NCI-H187 (cell line): Measurements from ENCODE around the gene NRG3.
"Not testable (repeated sequence)": the region's sequence is repeated elsewhere in the genome, so short reads cannot be mapped to it uniquely, and the experiment has no call there.

ENCODE experiments used
- DNase-seq, 2 experiments: peaks; one replicate each; lab custom pipeline; 2025; lab: John Stamatoyannopoulos, UW

NRG3 gene

GRCh38 chr10:81961451-81962184 is 86.6 kb downstream of the NRG3 start:
- no peak for DNase-seq

GRCh38 chr10:81963606-81964005 is 88.6 kb downstream of the NRG3 start:
- no peak for DNase-seq

DNA sequence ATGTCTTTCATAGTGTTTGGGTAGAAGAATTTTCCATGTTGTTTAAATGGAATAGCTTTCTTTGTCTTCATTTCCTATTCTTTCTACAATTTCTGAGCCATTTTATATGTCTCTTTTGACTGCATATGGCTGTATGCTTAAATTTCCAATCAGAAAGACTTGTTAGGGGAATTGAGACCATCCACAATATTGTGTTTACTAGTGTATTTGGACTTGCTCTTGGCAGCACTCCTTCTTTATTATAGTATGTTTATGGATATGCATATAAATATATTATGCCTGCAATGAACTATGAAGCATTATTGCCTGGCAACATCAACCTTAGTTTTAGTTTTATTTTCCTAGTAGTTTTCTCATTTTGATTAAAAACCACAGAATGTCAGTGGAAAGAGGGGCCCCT is 92.7 kb downstream of the NRG3 start:
- no peak for DNase-seq

DNA sequence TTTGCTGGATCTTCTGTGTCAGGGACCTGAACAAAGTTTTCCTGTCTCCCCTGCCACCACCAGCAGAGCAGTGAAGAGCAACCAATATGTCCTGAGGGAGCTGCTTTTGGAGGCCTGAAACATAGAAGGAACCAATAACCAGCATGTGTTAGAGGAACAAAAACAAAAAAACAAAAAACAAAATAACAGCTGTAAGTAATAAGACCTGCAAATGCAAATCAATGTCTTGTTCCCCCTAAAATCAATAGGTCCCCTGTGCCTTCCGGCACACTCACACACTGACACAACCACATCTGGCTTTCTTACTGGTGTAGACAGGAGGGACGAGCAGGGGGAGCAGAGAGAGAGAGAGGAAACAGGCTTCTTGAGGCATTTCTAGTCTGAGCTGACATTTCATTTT is 94.1 kb downstream of the NRG3 start:
- DNase-seq = no peak

DNA sequence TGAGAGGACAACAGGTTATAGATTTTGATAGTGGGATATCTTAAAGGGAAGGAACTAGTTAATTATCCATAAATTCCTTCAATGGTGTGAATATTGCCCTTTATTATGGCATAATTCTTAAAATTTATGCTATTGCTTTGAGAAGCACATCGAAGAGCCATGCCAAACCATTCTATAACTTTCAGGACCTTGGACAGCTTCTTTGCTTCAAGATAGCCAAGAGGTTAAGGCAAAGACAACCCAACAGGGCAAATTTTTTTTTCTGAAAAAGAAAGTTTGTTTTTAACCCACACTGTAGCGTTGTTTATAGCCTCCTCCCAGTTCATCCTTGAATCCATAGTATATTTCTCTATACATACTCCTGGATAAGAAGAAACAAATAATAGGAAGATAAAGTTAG is 103.2 kb downstream of the NRG3 start:
- no peak for DNase-seq

DNA sequence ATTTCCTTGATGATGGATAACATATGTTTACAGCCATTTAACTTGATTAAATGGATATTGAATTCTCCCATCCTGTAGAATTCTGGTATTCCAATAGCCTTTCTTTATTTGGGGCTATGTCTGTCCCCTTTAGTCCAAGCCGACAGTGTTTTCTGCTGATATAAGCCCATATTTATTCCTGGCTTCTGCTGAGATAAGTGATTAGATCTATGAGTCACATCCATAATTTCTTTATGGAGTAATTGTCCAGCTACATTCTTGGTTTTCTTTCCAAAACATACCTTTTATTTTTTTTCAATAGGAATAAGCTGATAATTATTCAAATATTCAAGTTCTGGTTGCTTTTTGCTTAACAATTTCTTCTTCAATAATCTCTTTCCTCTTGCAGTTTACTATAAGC is 106.7 kb downstream of the NRG3 start:
- DNase-seq = no peak

GRCh38 chr10:81984428-81984827 is 109.4 kb downstream of the NRG3 start:
- DNase-seq = no peak

DNA sequence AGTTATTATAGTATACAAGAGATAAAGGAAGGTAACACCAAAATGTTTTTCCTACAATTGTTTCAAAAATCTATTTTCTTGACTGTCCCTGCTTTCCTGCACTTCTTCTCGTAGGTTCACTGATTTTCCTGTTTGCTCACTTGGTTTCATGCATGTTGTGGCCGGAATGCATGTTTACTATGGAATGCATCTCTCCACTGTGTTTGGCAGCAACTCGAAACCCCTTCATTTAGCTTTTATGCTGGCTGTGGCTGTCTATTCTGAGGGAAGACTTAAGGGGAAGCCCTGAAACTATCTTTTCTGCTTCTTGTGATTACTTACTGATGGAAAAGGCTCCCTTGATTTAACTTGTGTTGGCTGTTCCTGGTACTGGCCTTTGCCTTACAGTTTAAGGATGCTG is 120.3 kb downstream of the NRG3 start:
- no peak for DNase-seq

DNA sequence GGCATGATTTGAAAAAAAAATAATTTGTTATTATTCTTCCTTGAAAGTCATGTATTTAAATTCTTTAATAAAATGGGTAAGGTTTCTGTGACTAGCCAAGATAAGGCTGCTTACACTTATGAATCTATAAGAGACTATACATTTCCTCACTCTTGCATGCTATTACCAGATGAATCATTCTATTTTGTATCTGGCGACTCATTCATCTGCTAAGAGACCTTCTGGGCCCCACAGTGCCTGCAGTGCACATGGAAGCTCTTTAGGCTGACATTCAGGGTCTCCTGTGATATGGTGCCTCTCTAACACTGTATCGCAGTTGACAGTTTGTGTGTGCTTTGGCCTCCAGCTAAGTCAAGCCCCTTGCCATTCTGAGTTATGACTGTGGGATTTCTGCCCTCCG is 121.9 kb downstream of the NRG3 start:
- no peak for DNase-seq

- DNase-seq = no peak
Observed at GRCh38 chr10:82020999-82021398, 146.0 kb downstream of the NRG3 start.

DNA sequence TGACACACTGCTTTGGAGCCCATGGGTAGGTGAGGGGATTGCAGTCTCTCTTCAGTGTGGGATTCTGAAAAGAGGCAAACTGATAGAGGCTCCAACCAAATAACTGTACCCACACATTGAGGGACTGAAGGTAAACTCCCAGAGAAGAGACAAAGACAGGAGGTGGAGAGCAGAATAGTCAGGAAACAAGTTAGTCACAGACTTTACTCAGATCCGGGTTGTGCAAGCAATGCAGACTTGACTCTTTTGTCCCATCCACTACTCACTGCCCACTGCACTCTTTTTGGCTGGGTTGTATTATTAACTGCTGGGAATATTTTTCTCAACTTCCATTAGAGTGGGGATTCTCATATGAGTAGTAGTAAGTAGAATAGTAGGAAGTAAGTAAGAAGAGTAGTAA is 152.7 kb downstream of the NRG3 start:
- no peak for DNase-seq

- DNase-seq = no peak
Observed at GRCh38 chr10:82037076-82037475, 162.1 kb downstream of the NRG3 start.

GRCh38 chr10:82038587-82038986 is 163.6 kb downstream of the NRG3 start:
- no peak for DNase-seq

- no peak for DNase-seq
Observed at GRCh38 chr10:82040336-82040735, 165.3 kb downstream of the NRG3 start.

DNA sequence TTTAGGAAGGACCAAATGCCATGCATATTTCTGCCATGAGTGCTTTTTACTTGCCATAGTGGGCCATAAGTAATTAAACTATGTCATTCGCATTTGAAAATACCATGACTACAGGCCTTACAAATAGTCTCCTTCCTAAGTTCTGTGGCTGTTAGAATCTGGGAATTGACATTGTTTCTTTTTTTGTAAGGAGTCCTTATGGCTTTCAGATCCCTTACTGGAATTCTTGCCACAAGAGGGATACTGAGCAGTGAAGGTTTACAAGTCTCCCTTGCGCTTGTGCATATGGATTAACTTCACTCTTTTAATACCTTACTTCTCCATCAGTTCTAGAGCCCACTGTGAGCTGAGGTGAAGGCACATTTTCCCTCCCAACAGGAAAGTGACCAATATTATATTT is 166.0 kb downstream of the NRG3 start:
- no peak for DNase-seq

DNA sequence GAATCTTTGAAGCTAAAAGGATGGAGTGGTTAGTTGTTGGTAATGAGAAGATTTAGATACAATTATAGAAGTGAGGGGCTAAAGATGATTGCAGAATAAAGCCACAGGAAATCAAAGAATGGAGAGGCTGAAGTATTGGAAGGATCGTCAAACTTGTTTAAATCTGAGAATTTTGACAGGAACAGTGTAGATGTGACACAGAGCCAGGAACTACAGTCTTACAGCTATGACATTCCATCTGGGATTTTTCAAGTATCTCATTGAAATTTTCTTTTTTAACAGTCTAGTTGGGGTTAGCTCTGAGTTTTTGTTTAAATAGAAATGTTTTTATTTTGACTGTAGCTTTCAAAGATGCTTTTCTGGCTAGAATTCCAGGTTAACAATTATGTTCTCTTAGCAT is 181.4 kb downstream of the NRG3 start:
- no peak for DNase-seq

DNA sequence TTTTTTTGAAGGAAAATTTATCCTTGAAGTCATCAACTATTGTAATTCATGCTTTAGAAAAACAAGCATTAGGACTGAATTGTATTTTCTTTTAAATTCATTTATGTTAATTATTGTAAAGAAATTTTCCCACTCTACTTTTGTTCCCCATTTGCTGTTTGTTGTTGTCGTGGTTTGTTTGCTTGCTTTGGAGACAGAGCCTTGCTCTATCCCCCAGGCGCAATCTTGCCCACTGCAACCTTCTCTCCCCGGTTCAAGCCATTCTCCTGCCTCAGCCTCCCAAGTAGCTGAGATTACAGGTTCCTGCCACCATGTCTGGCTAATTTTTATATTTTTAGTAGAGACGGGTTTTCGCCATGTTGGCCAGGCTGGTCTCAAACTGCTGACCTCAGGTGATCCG is 192.2 kb downstream of the NRG3 start:
- DNase-seq = not testable (repeated sequence)

- DNase-seq = no peak
Observed at GRCh38 chr10:82068501-82068900, 193.5 kb downstream of the NRG3 start.

- DNase-seq = no peak
Observed at GRCh38 chr10:82071231-82071630, 196.2 kb downstream of the NRG3 start.

DNA sequence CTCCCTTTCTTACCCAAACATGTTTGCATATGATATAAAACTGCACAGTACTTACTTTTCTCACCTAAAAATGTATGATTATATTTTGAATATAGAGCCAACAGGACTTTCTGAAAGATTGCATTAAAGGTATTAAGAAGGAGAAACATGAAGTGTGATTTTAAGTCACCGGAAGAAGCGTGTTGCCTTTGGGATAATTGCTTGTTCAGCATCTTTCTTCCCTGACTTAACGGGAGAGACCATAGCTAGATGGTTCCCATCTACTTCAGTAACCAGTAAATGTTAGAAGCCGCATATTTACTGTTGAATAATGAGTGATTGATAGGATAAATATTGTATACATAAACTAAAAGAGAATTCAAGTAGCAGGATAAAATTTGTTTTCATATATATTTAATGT is 197.1 kb downstream of the NRG3 start:
- no peak for DNase-seq

DNA sequence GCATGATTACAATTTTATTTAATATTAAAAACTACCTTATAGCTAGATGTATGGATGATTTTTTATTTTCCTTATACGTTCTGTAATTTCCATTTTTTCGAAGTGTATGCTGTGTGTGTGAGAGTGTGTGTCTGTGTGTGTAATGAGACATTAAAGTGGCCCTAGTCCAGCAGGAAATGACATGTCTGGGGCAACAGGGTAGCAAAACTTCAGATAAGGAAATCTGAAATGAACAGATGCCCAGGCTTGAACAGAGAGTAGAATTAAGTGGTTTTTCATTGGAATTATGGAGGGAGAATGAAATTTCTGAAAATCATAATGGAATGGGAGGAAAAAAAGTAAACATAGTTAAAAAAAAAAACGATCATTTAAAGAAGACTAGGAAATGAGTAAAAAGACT is 200.6 kb downstream of the NRG3 start:
- DNase-seq = no peak

DNA sequence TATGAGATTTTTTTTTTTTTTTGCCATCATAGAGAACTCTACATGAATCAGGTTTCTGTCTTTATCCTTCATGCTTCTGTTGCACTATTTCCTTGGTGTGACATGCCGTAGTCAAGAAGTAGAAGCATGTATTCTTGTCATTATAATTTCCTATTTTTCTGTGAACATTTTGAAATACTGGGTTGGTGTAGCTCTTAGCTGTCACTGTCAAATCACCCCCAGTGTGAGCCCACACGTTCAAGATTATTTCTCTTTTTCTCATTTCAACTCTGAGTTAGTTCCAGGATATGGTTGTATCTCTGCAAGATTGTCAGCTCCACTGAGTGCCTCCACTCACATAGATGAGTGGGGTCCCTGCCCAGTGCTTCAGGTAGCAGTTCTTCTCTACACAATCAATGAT is 209.5 kb downstream of the NRG3 start:
- DNase-seq = no peak

DNA sequence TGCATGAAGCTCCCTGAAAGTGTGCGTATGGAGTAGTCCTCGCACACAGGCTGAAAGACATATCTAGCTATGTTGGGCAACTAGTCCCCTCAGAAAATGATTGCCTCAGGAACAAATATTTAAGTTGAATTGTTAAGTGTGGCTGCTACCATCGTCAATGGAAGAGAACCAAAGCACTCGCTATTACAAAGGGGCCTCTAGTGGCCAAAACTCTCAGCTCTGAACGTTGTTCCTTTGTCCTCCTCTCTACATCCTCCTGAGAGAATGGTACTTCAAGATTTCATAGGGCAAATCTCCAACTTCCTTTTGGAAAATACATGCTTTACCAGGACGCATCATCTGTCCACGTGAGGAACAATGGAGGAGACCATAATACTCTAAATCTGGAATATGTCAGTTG is 209.9 kb downstream of the NRG3 start:
- no peak for DNase-seq

GRCh38 chr10:82089327-82089726 is 214.3 kb downstream of the NRG3 start:
- DNase-seq = no peak

- no peak for DNase-seq
Observed at GRCh38 chr10:82091413-82091812, 216.4 kb downstream of the NRG3 start.
